HEK293 (cell line): ENCODE data around the gene EFEMP2.

Experiments
- GLI4 ChIP-seq: fragments of 450-650 bp; formaldehyde crosslinking; IDR thresholded peaks from 2 replicates; pipeline ENCODE4 v1.5.1; 2016; ENCODE audit warnings: missing biosample characterization, missing genetic modification characterization
- HOXA7 ChIP-seq: sonication (generic); formaldehyde crosslinking; IDR thresholded peaks from 2 replicates; pipeline ENCODE4 v1.8.1; 2022; ENCODE audit warnings: missing genetic modification reagents, borderline replicate concordance
- ZBTB1 ChIP-seq: fragments of 450-650 bp; formaldehyde crosslinking; IDR thresholded peaks from 2 replicates; pipeline ENCODE4 v1.5.1; 2016; ENCODE audit warnings: missing biosample characterization, missing genetic modification characterization
- ZFHX2 ChIP-seq: fragments of 450-650 bp; formaldehyde crosslinking; conservative IDR thresholded peaks from 2 replicates; pipeline ENCODE4 v1.5.1; 2016; ENCODE audit warnings: missing biosample characterization, missing genetic modification characterization
- ZNF175 ChIP-seq: fragments of 450-650 bp; formaldehyde crosslinking; IDR thresholded peaks from 2 replicates; pipeline ENCODE4 v1.5.1; 2016; ENCODE audit warnings: missing biosample characterization, missing genetic modification characterization
- ZNF530 ChIP-seq: fragments of 450-650 bp; formaldehyde crosslinking; IDR thresholded peaks from 2 replicates; pipeline ENCODE4 v1.5.1; 2016; ENCODE audit warnings: low read depth, missing biosample characterization, missing genetic modification characterization
- ZNF548 ChIP-seq: fragments of 450-650 bp; formaldehyde crosslinking; IDR thresholded peaks from 2 replicates; pipeline ENCODE4 v1.5.1; 2016; ENCODE audit warnings: missing biosample characterization, missing genetic modification characterization
- ZNF549 ChIP-seq: fragments of 450-650 bp; IDR thresholded peaks from 2 replicates; pipeline ENCODE4 v1.5.1; 2018; ENCODE audit warnings: missing biosample characterization, missing genetic modification characterization, mild to moderate bottlenecking, inconsistent platforms, moderate library complexity
- ZNF561 ChIP-seq: fragments of 450-650 bp; IDR thresholded peaks from 2 replicates; pipeline ENCODE4 v1.5.1; 2018; ENCODE audit warnings: missing biosample characterization, missing genetic modification characterization, borderline replicate concordance
- ZNF623 ChIP-seq: fragments of 450-650 bp; formaldehyde crosslinking; IDR thresholded peaks from 2 replicates; pipeline ENCODE4 v1.5.1; 2016; ENCODE audit warnings: missing biosample characterization, missing genetic modification characterization
- ZNF645 ChIP-seq: fragments of 450-650 bp; formaldehyde crosslinking; IDR thresholded peaks from 2 replicates; pipeline ENCODE4; 2016; ENCODE audit warnings: missing biosample characterization, missing genetic modification characterization
- ZNF830 ChIP-seq: fragments of 450-650 bp; IDR thresholded peaks from 2 replicates; pipeline ENCODE4 v1.5.0; 2018; ENCODE audit warnings: missing biosample characterization, missing genetic modification characterization, low read depth, mild to moderate bottlenecking, moderate library complexity
- TF ChIP-seq, protein P1 (sequence below): fragments of 450-650 bp; formaldehyde crosslinking; IDR thresholded peaks from 2 replicates; pipeline ENCODE4 v1.5.1; 2016; ENCODE audit warnings: missing biosample characterization, missing genetic modification characterization
- TF ChIP-seq, protein P2 (sequence below): fragments of 450-650 bp; formaldehyde crosslinking; IDR thresholded peaks from 2 replicates; pipeline ENCODE4 v1.5.1; 2016; ENCODE audit warnings: missing biosample characterization, missing genetic modification characterization

DNA sequence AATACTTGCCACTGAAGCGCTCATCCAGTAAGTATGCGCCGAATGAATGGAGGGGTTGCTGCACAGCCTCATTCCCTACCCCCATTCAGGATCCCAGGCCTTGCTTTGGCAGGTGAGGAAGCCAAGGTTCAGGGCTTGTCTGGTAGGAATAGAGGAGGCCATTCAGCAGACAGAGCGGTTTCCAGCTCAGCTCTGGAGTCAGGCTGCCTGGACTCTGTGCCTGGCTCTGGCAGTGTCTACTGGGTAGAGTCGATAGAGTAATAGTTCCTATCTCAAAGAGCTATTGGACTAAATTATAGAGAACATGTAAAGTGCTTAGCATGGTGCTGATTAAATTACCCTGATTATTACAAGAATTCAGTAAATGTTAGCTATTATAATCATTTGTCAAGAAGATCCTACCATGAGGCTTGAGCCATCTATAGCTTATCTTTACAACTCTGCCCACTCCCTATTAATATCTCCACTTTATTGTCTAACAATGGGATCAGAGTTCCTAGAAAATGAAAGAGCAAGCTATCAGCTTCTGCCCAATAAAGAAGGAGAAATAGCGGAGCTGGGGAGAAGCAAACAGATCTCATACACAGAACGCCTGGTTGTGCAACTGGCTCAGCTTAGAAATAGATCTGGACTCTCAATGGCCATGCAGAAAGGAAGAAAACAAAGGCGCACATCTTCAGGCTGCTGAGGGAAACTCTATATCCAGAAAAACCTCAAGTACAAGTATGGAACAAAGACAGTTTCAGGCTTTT is 45.4 kb downstream of the EFEMP2 start:
- TF ChIP-seq ZNF645 (tag by site-specific recombination), result no peak
- no peak for TF ChIP-seq ZNF830
- TF ChIP-seq, protein P1, sequence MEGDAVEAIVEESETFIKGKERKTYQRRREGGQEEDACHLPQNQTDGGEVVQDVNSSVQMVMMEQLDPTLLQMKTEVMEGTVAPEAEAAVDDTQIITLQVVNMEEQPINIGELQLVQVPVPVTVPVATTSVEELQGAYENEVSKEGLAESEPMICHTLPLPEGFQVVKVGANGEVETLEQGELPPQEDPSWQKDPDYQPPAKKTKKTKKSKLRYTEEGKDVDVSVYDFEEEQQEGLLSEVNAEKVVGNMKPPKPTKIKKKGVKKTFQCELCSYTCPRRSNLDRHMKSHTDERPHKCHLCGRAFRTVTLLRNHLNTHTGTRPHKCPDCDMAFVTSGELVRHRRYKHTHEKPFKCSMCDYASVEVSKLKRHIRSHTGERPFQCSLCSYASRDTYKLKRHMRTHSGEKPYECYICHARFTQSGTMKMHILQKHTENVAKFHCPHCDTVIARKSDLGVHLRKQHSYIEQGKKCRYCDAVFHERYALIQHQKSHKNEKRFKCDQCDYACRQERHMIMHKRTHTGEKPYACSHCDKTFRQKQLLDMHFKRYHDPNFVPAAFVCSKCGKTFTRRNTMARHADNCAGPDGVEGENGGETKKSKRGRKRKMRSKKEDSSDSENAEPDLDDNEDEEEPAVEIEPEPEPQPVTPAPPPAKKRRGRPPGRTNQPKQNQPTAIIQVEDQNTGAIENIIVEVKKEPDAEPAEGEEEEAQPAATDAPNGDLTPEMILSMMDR (tag by site-specific recombination), result no peak
- no peak for TF ChIP-seq ZNF175 (tag by site-specific recombination)
- TF ChIP-seq ZBTB1 (tag by site-specific recombination), result no peak
- TF ChIP-seq GLI4 (tag by site-specific recombination), result no peak
- no peak for TF ChIP-seq ZNF623 (tag by site-specific recombination)
- no peak for TF ChIP-seq ZFHX2 (tag by site-specific recombination)
- TF ChIP-seq HOXA7 (CRISPR knock-in tag), result no peak
- TF ChIP-seq ZNF549 (tag by site-specific recombination), result no peak
- TF ChIP-seq ZNF530 (tag by site-specific recombination), result no peak
- TF ChIP-seq, protein P2, sequence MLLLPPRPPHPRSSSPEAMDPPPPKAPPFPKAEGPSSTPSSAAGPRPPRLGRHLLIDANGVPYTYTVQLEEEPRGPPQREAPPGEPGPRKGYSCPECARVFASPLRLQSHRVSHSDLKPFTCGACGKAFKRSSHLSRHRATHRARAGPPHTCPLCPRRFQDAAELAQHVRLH (tag by site-specific recombination), result no peak
- TF ChIP-seq ZNF561 (tag by site-specific recombination), result no peak
- no peak for TF ChIP-seq ZNF548 (tag by site-specific recombination)
